Activated CD8-positive, alpha-beta memory T cell treated with anti-CD3 and anti-CD28 coated beads, Interleukin-2, amount 50 U/mL, for 1 hour (primary cell): Measurements from ENCODE around the gene ZFP3.
A peak's percentile ranks its signal among the peaks of the same experiment; 100 is the strongest.
"Not testable (repeated sequence)": the region's sequence is repeated elsewhere in the genome, so short reads cannot be mapped to it uniquely, and the experiment has no call there.

Source experiments
- DNase-seq: peaks from one replicate; pipeline ENCODE4 v3.0.0-alpha.2; 2020; ENCODE audit errors: extremely low read depth

ZFP3 gene

DNA sequence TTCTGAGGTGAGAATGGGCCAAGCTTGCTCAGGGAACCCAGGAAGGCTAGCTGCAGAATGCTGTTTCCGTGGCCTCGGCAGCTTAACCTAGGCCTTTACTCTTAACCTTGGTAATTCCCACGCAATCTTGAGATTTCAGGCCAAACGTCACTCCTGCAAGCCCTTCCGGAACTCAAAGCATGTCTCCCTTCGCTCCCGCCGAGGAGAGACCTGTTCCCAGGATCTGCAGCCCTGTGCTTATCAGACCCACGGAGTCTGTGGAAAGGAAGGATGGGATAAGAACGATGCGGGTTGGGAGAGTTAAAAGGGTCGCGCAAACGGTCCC, 524 bp upstream of the ZFP3 start:
- DNase-seq, result no peak

DNA sequence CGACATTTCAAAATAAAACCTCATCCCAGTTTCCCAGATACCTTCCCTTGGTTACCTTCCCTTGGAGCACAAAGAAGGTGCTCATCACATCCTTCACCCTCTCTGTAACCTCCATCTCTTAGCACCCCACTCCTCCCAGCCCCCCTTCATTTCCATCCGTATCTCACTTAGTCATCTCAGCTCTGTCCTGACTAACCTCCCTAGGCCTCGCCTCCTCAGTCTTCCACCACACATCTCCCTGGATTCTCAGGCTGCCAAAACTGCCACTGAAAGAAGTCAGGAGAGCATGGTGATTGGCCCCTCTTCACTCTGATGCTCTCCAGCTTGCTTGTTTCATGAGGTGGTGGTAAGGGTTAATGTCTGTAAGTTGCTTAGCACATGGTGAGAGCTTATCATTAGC, 2.3 kb downstream of the ZFP3 start:
- no peak for DNase-seq

DNA sequence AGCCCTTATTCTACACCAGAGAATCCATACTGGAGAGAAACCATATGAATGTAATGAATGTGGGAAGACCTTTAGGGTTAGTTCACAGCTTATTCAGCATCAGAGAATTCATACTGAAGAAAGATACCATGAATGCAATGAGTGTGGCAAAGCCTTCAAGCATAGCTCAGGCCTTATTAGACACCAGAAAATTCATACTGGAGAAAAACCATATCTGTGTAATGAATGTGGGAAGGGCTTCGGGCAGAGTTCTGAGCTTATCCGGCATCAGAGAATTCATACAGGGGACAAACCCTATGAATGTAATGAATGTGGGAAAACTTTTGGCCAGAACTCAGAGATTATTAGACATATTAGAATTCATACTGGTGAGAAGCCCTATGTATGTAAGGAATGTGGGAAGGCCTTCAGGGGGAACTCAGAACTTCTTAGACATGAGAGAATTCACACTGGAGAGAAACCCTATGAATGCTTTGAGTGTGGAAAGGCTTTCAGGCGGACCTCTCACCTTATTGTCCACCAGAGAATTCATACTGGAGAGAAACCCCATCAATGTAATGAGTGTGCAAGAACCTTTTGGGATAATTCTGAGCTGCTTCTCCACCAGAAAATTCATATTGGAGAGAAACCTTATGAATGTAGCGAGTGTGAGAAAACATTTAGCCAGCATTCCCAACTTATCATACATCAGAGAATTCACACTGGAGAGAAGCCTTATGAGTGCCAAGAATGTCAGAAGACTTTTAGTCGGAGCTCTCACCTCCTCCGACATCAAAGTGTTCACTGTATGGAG, 14.1 kb downstream of the ZFP3 start:
- no peak for DNase-seq

DNA sequence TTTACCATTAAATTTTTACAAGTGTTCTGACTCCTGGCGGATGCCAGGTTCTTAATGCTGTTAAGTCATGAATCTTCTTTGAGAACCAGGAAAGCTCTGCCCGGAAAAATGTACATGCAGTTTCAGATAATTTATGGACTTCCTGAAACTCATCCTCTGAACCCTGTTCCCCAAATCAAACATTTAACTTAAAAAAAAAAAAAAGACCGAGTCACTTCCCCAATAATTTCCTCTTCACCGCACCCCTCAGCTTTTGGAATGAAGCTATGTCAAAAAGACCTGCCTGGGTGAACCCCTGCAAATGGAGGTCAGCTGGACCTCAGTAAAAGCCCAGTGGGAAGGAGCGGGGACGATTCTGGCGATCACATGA, 18.4 kb downstream of the ZFP3 start:
- no peak for DNase-seq

DNA sequence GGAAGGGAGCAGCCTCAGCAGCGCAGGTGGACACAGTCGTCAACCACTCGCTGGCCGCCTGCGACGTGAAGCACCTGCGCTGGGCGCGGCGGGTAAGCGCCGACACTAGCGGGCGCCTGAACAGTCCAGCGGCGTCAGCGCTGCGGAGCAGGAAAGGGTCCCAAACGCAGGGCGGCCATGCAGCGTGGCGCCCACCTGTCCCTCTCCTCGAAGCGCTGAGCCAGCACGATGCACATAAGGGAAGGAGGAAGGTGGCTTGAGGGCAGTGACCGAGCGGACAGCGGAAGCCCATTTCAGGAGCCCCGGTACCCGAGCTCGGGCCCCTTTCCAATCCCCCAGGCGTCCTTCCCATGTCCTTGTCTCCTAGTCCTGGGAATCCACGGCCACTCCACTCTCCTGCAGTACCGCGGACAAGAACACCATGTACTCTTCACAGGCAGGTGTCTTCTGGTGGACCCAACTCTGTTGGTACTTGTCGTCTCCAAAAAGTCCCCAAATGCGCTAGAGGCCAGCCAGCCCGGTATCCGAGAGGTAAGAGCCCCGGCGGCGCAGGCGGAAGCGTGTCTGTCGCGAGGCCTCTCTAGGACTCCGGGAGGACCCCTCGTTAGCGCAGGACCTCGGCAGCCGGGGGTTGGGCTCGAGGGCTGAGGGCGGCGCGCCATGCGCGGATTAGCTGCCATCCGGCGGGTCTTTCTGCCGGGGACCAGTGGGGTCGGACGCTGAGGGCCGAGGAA, 19.0 kb downstream of the ZFP3 start:
- DNase-seq, result peak; percentile 17

DNA sequence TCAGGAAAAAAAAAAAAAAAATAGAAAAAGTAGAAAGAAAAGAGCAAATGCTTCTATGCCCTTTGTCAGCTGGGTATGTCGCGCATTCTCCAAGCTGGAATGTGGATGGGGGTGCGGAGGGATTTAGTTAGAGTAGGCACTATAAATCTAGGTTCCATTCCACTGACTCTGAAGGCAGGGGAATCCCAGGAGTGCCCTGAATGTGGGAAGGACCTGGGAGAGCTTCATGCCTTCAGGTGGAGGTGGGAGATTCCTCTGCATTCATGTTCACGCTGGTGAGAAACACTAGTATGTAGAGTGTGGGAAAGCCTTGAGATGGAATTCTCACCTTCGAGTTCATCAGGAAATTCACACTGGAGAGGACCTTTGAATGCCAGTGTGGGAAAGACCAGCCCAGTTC, 21.0 kb downstream of the ZFP3 start:
- DNase-seq, result no peak

DNA sequence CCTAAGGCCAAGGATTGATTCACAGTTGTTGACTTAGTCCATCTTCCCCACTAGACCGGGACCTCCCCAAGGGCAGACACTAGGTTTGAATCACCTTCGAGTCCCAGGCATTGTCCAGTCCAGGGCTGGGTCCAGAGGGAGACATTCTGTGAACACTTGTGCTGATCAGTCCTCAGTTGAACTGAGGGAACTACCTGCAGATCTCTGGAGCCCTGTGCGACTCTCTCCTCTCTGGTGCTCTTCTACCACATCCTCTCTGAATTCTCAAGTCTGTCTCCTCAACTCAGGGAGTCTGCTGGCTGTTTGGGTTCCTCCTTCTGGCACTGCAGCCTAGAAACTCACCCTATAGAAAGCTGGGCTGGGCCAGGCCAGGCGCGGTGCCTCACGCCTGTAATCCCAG, 22.6 kb downstream of the ZFP3 start:
- DNase-seq, result no peak

DNA sequence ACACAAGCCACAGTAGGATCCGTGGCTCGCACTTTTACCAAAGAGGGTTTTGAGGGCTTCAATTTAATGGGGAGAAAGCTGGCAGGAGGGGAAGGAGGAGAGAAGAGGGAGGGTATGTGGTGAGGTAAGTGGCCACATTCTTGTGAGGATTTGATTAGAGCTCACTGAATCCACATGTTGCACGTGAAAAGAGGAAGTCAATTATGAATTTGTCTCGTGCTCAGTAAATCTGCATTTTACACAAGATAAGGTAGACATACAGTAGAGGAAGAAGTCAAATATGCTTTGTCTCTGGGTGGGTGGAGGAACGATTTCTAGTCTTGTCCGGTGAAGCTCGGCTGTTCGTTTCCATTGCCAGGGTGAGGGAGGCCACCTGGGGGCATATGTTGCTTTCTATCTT, 32.5 kb downstream of the ZFP3 start:
- DNase-seq, result no peak

DNA sequence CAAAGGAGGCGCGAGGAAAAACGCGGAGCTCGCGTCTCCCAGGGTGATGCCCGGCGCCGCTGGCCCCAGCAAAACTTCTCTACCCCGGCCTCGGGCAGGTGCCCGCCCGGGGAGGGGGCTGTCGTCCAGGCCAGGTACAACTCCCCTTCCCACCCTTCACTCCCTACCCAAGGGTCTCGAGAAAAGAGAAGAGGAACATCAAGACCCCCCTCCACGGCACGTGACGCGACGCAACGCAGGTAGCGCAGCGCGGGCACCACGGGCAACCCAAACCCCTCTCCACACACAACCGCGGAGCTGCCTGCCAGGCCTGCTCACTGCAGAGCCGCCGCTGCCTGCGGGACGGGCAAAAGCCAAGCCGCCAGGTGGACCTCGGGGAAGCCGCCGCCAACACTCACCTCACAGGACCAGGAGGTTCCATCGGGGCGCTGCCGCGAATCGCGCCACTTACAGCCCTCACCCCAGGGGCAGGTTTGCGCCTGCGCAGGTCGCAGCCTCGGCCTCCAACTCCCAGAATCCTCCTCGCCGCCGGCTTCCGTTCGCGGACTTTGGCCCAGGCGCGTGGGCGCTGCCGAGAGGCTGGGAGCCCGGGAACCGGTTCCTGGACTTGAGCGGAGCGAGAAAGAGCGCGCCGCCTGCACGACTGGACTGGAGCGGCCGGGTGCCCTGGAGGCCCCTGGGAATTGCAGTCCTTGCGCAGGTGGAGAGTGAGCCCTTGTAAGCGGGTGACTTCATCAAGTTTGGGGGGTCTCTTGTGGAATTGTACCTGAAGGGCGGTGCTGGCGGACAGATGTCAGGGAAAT, 33.3 kb downstream of the ZFP3 start, which contains the start of gene ZNF232:
ZNF232 (minus strand) TSS at position 477 of the 803 bp plus-strand sequence; CDS start at position 421, 56 bp downstream.
- DNase-seq, result peak; percentile 64

DNA sequence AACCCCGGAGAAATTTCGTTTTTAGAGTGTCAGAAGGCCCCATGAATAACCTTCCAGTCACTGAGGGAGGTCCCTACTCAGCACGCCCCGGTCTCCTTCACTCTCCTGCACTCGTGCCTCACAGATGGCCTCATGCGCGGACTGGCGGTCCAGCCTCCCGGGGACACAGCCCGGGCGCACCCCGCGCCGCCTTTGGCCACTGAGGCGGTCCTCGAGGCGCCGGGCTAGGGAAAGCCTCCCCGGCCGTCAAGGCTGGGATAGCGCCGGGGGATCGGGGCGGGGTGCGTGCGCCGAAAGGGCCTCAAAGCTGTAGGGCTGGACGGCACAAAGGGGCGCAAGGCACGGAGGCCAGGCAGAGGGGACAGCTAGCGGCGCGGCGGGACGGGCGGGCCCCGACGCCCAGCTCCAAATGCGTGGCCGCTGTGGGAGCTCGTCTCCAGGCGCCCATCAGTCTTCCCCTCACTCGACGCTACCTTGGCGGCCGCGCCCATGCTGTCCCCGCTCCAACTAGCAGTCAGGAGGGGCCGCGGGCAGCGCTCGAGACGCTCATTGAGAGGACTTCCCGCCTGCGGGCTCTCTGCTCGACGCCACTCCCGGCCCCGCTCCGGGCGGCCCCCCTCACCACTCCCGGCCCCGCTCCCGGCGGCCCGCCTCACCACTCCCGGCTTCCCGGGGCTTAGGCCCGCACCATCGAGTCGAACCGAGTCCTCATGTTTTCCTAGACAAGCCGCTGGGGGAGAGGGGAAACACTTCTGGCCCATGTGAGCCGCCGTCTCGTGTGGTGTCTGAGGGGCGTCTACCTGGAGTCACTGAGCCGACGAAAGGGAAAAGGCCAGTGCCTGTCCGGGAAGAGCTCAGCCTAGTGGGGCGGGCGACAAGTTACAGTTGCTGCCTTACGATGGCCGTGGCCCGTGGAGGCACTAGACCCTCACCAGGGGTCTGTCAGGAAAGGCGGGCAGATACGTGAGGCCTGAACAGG, 37.7 kb downstream of the ZFP3 start, which contains the start of gene USP6:
USP6 (plus strand) TSS at position 360 of the 979 bp plus-strand sequence. CDS start 14,336 bp downstream, outside the sequence.
- DNase-seq, result no peak

DNA sequence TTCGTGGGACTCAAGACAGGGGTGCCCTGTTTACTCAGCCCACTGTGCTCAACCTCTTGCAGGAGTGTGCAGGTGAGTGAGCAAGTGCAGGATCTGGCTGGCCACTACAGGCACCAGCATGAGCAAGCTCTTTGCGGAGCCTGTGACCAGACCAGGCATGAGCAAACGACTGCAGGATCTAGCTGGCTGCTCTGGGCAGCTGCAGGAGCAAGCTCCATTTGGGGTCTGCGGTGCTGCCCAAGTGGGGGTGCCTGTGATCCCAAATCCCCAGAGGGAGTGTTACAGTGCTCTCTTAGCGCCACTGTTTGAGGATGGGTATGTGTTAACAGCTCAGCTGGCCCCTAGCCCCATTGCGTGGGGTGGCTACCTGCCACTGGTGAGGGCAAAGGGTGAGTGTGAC, 40.0 kb downstream of the ZFP3 start:
- DNase-seq, result no peak

DNA sequence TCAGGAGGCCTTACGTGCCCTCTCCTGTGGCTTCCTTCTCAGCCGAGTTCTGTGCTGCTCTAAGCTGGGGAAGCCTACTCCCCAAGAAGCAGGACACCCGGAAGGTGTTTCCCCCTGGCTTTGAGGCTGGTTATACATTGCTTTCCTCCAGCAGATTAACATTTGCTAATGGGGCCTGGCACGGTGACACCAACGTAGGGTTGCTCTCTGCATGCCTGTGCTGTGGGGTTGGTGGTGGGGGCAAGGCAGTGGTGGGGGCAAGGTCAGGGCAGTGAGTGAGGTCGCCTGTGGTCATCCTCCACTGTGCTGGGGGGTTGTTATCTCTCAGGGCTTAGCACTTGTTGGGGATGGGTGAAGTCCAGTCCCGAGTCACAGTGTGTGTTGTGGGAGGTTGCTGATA, 41.8 kb downstream of the ZFP3 start:
- DNase-seq, result no peak

DNA sequence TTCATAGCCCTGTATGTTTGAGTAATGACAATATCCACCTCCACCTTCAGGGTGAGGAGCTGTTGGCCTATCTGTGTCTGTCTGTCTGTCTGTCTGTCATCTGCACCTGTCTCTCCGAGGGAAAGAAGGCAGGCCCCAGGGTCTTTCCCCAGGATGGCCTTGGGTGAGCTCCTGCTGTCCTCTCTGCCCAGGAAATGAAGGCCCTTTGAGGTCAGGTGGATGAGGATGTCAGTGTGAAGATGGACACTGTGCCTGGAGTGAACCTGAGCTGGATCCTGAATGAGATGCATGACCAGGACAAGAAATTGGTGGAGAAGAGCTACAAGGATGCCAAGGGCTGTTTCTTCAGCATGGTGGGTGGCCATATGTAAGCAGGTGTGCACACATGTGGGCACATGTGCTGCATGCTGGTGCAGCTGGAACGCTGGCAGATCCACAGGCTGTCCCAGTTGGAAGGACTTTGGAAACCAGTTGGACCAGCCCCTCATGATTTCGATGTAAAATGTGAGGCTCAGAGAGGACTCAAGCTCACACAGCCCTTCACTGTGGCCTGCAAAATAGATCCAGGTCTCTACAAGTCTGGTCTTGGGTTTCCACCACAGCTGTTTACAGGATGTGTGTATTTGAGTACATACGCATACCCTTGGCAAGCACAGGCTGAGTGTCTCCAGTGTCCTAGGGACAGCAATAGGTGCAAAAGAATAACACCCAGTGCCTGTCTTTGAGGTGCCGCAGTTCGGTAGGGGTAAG, 42.3 kb downstream of the ZFP3 start:
- not testable (repeated sequence) for DNase-seq

DNA sequence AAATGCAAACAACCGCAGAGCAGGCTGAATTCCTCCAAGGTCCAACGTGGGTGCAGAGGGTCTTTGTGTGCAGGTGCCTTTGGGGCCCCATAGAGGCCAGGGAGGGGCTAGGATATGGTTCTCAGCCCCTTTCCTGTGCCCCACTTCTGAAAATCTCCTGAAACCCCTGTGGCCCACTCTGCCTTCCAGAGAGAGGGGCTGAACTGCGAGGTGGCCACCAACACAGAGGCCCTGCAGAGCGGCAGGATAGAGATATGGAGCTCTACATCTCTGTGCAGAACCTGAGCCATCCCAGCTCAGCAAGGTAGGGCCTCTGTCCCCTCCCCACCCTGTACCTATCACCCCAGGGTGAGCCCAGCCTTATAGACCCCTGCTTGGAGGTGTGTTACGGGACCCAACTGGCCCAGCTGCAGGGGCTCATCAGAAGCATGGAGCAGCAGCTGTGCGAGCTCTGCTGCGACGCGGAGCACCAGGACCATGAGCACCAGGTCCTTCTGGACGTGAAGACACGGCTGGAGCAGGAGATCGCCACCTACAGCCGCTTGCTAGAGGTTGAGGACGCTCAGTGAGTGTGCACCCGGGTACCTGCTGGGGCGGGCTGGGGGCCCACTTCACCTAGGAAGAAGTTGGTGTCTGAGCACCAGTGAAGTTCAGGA, 43.0 kb downstream of the ZFP3 start:
- no peak for DNase-seq

DNA sequence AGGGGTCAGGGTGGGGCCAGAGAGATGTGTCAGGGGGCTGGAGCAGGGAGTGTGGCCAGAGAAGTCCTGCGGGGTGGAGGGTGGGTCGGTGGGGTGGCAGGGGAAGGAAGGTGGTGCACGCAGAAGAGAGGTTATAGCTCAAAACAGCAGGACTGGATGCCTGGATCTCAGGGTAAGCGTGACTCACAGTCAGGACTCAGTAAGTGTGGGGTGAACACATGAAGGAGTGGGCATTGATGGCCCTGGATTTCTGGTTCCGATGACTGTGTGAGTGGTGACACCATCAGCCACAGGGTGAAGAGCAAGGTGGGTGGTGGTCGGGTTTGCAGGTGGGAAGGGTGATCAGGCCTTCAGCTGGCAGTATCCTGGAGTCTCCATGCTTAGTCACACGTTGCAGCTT, 43.8 kb downstream of the ZFP3 start:
- DNase-seq, result not testable (repeated sequence)

DNA sequence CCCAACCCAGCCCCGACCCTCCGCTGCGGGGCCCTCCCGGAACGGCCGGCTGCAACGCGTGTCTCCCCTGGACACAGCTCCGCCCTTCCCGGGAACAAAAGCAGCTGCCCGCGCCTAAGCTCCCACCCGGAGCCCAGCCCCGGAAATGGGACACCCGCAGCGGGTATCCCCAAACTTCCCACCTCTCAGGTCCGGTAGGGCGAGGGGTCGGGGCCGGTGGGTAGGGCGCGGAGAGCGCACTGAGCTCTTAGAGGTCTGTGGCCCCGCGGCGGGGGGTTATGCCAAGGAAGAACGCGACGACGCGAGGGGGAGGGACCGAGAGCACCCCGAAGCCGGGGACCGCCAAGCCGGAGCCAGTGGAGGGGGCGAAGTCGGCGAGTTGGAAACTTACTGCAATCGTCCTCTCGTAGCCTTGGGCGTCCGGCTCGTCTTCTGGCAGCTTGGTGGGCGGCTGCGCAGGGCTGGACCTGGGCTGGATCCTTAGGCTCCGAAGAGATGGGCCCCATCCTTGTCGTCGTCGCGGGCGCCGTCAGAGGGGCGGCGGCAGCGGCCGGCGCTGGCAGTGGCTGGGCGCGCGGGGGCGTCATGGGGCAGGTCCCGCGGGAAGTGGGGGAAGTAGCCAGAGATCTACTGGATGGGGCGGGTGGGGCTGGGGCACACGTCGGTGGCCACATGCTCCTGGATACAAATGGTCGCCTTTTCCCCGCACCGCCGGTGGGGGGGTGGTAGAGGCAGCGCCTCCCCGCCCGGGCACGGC, 44.5 kb downstream of the ZFP3 start:
- DNase-seq, result no peak

DNA sequence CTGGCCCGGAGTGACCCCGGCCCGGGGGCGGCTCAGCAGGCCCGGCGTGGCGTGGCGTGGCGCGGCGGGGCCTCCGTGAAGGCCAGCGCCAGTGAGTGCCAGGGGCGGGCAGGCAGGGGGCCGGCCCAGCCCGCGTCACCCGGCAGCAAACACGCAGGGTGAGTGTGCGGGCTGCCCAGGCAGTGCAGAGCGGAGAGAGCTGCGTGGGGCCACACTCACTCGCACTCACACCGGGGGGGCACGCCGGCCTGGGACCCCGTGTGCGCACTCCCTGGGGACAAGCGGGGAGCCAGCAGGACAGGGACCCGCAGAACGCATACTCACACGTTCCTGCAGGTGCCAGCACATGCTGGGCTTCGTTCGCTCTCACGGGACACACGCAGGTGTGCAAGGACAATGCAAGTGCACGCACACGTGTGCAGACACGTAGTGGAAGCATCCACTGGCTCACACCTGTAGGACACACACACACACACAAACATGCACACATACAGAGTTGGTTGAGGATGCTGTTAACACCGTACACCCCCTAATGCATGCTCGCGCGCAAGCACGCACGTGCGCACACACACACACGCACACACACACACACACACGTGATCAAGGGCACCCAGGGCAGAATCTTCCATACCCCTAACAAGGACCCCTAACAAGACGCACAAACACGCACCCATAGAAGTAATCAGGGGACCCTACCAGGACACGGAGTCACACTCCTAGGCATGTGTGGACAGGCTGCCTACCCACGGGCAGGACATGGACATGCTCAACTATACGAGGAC, 45.3 kb downstream of the ZFP3 start:
- DNase-seq, result no peak

DNA sequence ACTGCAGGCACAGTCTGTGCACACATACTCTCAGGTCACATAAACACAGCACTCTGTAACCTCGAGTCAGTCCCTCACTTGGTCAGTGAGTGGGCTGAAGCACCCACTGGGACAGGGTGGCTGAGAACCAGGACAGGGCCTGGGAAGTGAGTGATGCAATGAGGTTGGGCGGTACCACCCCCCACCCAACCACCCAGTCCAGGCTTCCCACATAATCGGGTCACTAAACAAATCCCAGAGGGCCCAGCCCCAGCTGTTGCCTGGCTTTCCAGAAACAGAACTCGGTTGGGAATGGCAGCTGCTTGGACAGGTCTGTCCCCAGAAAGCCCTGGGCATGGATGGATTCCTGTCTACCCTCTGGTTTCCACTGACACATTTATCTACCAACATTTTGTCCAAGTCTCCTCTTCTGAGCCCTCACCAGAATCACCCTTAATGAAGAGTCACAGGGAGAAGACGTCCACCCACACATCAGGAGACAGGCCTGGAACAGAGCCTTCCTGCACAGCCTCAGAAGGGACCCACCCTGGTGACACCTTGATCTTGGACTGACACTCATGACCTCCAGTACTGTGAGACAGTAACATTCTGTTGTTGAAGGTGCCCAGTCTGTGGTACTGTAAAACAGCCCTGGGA, 46.0 kb downstream of the ZFP3 start:
- DNase-seq, result not testable (repeated sequence)
